IMR-90 (cell line): ENCODE results near the gene FBRSL1. TPM values are rescaled to one million over a fixed set of nuclear protein-coding genes. Genes with fewer than 3 reads are reported as not detected.

Experiments
- ATAC-seq: fragments of 200-7000 bp; cut with Tn5 transposase; 2 replicates; pipeline ENCODE4 v1.9.1; 2020; ENCODE audit warnings: low read depth, mild to moderate bottlenecking, moderate library complexity
- BruUV-seq: library from RNA; stranded (reverse); fragments of 400-500 nt; replicated peaks from 2 replicates; lab custom pipeline; 2021; lab: Mats Ljungman, UMichigan
- CTCF ChIA-PET: fragments of 300-600 bp; formaldehyde crosslinking; extraction: SDS; loops from one replicate; lab custom pipeline; 2021; ENCODE audit warnings: antibody characterized with exemption; lab: Yijun Ruan, JAX
- POLR2A ChIA-PET: fragments of 300-600 bp; sonication (Branson Sonifier 250); formaldehyde crosslinking; loops from one replicate; lab custom pipeline; 2022; ENCODE audit warnings: antibody characterized with exemption; ENCODE audit not compliant: unreplicated experiment; lab: Charles Lee
- DNase-seq: peaks from one replicate; pipeline ENCODE4 v3.0.0; 2013
- H2AFZ ChIP-seq: replicated peaks from 2 replicates; pipeline ENCODE3; 2013; ENCODE audit warnings: low read length, mild to moderate bottlenecking; ENCODE audit not compliant: poor library complexity
- H2AK5ac ChIP-seq: 2 replicates; pipeline ENCODE4 v1.6.1; 2013; ENCODE audit warnings: low read depth, low read length, inconsistent platforms
- H2AK9ac ChIP-seq: replicated peaks from 2 replicates; pipeline ENCODE3; 2013; ENCODE audit warnings: mild to moderate bottlenecking, low read depth, low read length, moderate library complexity; ENCODE audit not compliant: poor library complexity
- H2BK120ac ChIP-seq: 2 replicates; pipeline ENCODE4 v1.6.1; 2013; ENCODE audit warnings: low read depth, low read length, inconsistent platforms
- H2BK15ac ChIP-seq: 3 replicates; pipeline ENCODE4 v1.6.1; 2013; ENCODE audit warnings: low read depth, low read length, inconsistent platforms
- H2BK20ac ChIP-seq: 2 replicates; pipeline ENCODE4 v1.6.1; 2013; ENCODE audit warnings: low read depth, mild to moderate bottlenecking, inconsistent platforms, low read length, moderate library complexity
- H2BK5ac ChIP-seq: 2 replicates; pipeline ENCODE4 v1.6.1; 2013; ENCODE audit warnings: mild to moderate bottlenecking, low read depth, low read length, inconsistent platforms; ENCODE audit not compliant: poor library complexity, severe bottlenecking
- H3K14ac ChIP-seq: replicated peaks from 2 replicates; pipeline ENCODE4 v1.6.1; 2013; ENCODE audit warnings: low read depth, low read length, inconsistent platforms
- H3K18ac ChIP-seq: 2 replicates; pipeline ENCODE4 v1.6.1; 2013; ENCODE audit warnings: low read depth, low read length, control low read depth
- H3K23ac ChIP-seq: 2 replicates; pipeline ENCODE4 v1.6.1; 2013; ENCODE audit warnings: low read depth, low read length, inconsistent platforms
- H3K27ac ChIP-seq: 2 replicates; pipeline ENCODE4 v1.5.1; 2013; ENCODE audit warnings: mild to moderate bottlenecking, control low read depth, low read length; ENCODE audit not compliant: insufficient read depth
- H3K27me3 ChIP-seq: 2 replicates; pipeline ENCODE4 v1.6.1; 2013; ENCODE audit warnings: low read length; ENCODE audit not compliant: control insufficient read depth, insufficient read depth
- H3K36me3 ChIP-seq: 2 replicates; pipeline ENCODE4 v1.6.1; 2013; ENCODE audit warnings: low read length, mixed read lengths; ENCODE audit not compliant: control insufficient read depth, insufficient read depth
- H3K4ac ChIP-seq: 2 replicates; pipeline ENCODE4 v1.6.1; 2013; ENCODE audit warnings: low read depth, low read length, inconsistent platforms
- H3K4me1 ChIP-seq: 2 replicates; pipeline ENCODE4 v1.6.1; 2013; ENCODE audit warnings: low read length, mixed read lengths; ENCODE audit not compliant: control insufficient read depth, insufficient read depth
- H3K4me2 ChIP-seq: 2 replicates; pipeline ENCODE4 v1.6.1; 2013; ENCODE audit warnings: low read depth, mild to moderate bottlenecking, control low read depth, low read length, moderate library complexity
- H3K4me3 ChIP-seq: 2 replicates; pipeline ENCODE4 v1.5.1; 2013; ENCODE audit warnings: low read depth, mild to moderate bottlenecking, control low read depth, low read length, moderate library complexity; ENCODE audit not compliant: insufficient read depth
- H3K56ac ChIP-seq: 2 replicates; pipeline ENCODE4 v1.6.1; 2013; ENCODE audit warnings: low read length, inconsistent platforms; ENCODE audit not compliant: insufficient read depth; ENCODE audit errors: extremely low read depth
- H3K79me1 ChIP-seq, 2 experiments: 2 replicates each; pipeline ENCODE4 v1.6.1; 2013; ENCODE audit warnings: low read length in 2 of 2, inconsistent platforms in 1 of 2, low read depth in 1 of 2
- H3K9ac ChIP-seq: 2 replicates; pipeline ENCODE4 v1.6.1; 2013; ENCODE audit warnings: low read depth, low read length, control low read depth
- H3K9me1 ChIP-seq: 2 replicates; pipeline ENCODE4 v1.6.1; 2013; ENCODE audit warnings: low read length, inconsistent platforms; ENCODE audit not compliant: insufficient read depth
- H3K9me3 ChIP-seq: 2 replicates; pipeline ENCODE4 v1.6.1; 2013; ENCODE audit warnings: low read length; ENCODE audit not compliant: control insufficient read depth, insufficient read depth
- H4K20me1 ChIP-seq: 2 replicates; pipeline ENCODE4 v1.6.1; 2013; ENCODE audit warnings: low read length, inconsistent platforms; ENCODE audit not compliant: insufficient read depth
- H4K5ac ChIP-seq: 2 replicates; pipeline ENCODE4 v1.6.1; 2013; ENCODE audit warnings: mild to moderate bottlenecking, low read depth, low read length, control low read depth
- H4K8ac ChIP-seq, 2 experiments: 2 replicates each; pipeline ENCODE4 v1.6.1; 2013; ENCODE audit warnings: low read depth in 2 of 2, low read length in 2 of 2, control low read depth in 1 of 2, inconsistent platforms in 1 of 2
- H4K91ac ChIP-seq: 2 replicates; pipeline ENCODE4 v1.6.1; 2013; ENCODE audit warnings: low read depth, low read length, inconsistent platforms; ENCODE audit not compliant: insufficient read depth
- BHLHE40 ChIP-seq: fragments of 150-350 bp; IDR thresholded peaks from 2 replicates; pipeline ENCODE4 v1.6.1; 2016; ENCODE audit warnings: mild to moderate bottlenecking, low read depth, low read length
- CEBPB ChIP-seq: IDR thresholded peaks from 2 replicates; pipeline ENCODE4 v1.6.1; 2012; ENCODE audit warnings: low read depth, low read length, improper control_type of control experiment
- CHD1 ChIP-seq: IDR thresholded peaks from 2 replicates; pipeline ENCODE4 v1.6.1; 2012; ENCODE audit warnings: low read depth, low read length, improper control_type of control experiment
- CTCF ChIP-seq: conservative IDR thresholded peaks from 2 replicates; pipeline ENCODE4 v1.5.1; 2012; ENCODE audit warnings: mild to moderate bottlenecking, low read depth, low read length, improper control_type of control experiment
- ELK1 ChIP-seq: fragments of 150-350 bp; IDR thresholded peaks from 2 replicates; pipeline ENCODE4 v1.6.1; 2016; ENCODE audit warnings: low read depth, mild to moderate bottlenecking, low read length, moderate library complexity, borderline replicate concordance
- MAFK ChIP-seq: IDR thresholded peaks from 2 replicates; pipeline ENCODE4 v1.6.1; 2012; ENCODE audit warnings: low read depth, low read length, improper control_type of control experiment
- MXI1 ChIP-seq: IDR thresholded peaks from 2 replicates; pipeline ENCODE4 v1.6.1; 2012; ENCODE audit warnings: low read depth, mild to moderate bottlenecking, low read length, moderate library complexity, borderline replicate concordance
- NFE2L2 ChIP-seq: fragments of 150-350 bp; IDR thresholded peaks from 2 replicates; pipeline ENCODE4 v1.6.1; 2016; ENCODE audit warnings: low read depth, mild to moderate bottlenecking, low read length
- POLR2A ChIP-seq: IDR thresholded peaks from 2 replicates; pipeline ENCODE4 v1.6.1; 2012; ENCODE audit warnings: mild to moderate bottlenecking, low read depth, low read length
- RAD21 ChIP-seq: IDR thresholded peaks from 2 replicates; pipeline ENCODE4 v1.6.1; 2012; ENCODE audit warnings: low read length, improper control_type of control experiment
- RCOR1 ChIP-seq: IDR thresholded peaks from 2 replicates; pipeline ENCODE4 v1.6.1; 2012; ENCODE audit warnings: mild to moderate bottlenecking, low read length, improper control_type of control experiment; ENCODE audit not compliant: insufficient replicate concordance
- RFX5 ChIP-seq: IDR thresholded peaks from 2 replicates; pipeline ENCODE4 v1.8.0; 2012; ENCODE audit warnings: low read depth, mild to moderate bottlenecking, low read length, moderate library complexity
- SMC3 ChIP-seq: fragments of 150-350 bp; IDR thresholded peaks from 2 replicates; pipeline ENCODE4 v1.6.1; 2016; ENCODE audit warnings: low read depth, mild to moderate bottlenecking, antibody characterized with exemption, low read length, moderate library complexity
- USF2 ChIP-seq: fragments of 150-350 bp; IDR thresholded peaks from 2 replicates; pipeline ENCODE4 v1.6.1; 2017; ENCODE audit warnings: mild to moderate bottlenecking, antibody characterized with exemption, low read length, low read depth
- WGBS, 2 experiments: methylation state at CpG; one replicate each; pipeline versions ENCODE4 v1.1.5 to v1.1.7; 2013; ENCODE audit warnings: missing lambda C conversion rate in 2 of 2; ENCODE audit not compliant: insufficient read length in 1 of 2; ENCODE audit errors: extremely low coverage in 2 of 2; 5-methylcytosine and 5-hydroxymethylcytosine counted together
- dilution Hi-C: fragments of 300-500 bp; cut with HindIII; formaldehyde crosslinking; loops from one replicate; pipeline ENCODE4 v1.14.3; 2018; ENCODE audit warnings: low sequenced_read_pairs; ENCODE audit not compliant: unreplicated experiment
- in situ Hi-C: fragments of 300-500 bp; cut with MboI; formaldehyde crosslinking; loops from 3 replicates; pipeline ENCODE4 v1.14.3; 2019; ENCODE audit warnings: low sequenced_read_pairs, inconsistent platforms, mixed read lengths
- intact Hi-C: fragments of 100-400 bp; cut with micrococcal nuclease; formaldehyde crosslinking; loops from 2 replicates; pipeline ENCODE4 v1.10.0; 2022
- polyA plus RNA-seq, 3 experiments: library from polyadenylated mRNA; depleted of rRNA; stranded (reverse); fragments of >200 nt; gene quantifications; 2 replicates each; pipeline ENCODE4 v1.2.3, GENCODE V29; 2012; ENCODE audit warnings: low replicate concordance in 1 of 3
- total RNA-seq: library from RNA; depleted of rRNA; stranded (reverse); fragments of >200 nt; gene quantifications from 2 replicates; pipeline ENCODE4 v1.2.3, GENCODE V29; 2012

Gene FBRSL1
- total and polyA plus RNA-seq, 2 of the 4 experiments (the other 2 are of a cell fraction): 0.36 to 10.8 TPM

- 87% methylated on average over 19 of the region's 35 CpGs; no CpG with 5 or more reads in 1 of the 2 experiments for WGBS, 2 experiments
Measured at GRCh38 chr12:132558042-132558856, 68.3 kb downstream of the FBRSL1 start.

More at GRCh38 chr12:132558042-132558856, 68.3 kb downstream of the FBRSL1 start:
- Histone ChIP-seq H3K79me1 (peaks cover 0 to 8% of the 10 kb centered on the region in 2 experiments; a peak in 2 of 4 replicates), H2BK5ac (no peak overlapping the region), H3K27me3 (no peaks in the 10 kb centered on the region), H2BK20ac (no peak overlapping the region), H2BK120ac (no peak overlapping the region), H3K4me1 (no peaks in the 10 kb centered on the region; the same call in 1 of the 2 replicates), H3K14ac (no peak overlapping the region), H3K27ac (no peak overlapping the region), H4K20me1 (peaks cover 18% of the 10 kb centered on the region), H3K56ac (no peak overlapping the region), H3K4me3 (no peak overlapping the region), H2AFZ (no peak overlapping the region), H3K36me3 (no peaks in the 10 kb centered on the region), H4K5ac (no peak overlapping the region), H3K23ac (no peak overlapping the region), H2AK5ac (no peak overlapping the region), H3K4me2 (no peak overlapping the region), H2AK9ac (no peak overlapping the region), H3K9ac (no peak overlapping the region), H3K18ac (no peak overlapping the region), H3K9me3 (no peaks in the 10 kb centered on the region), H4K8ac (no peak overlapping the region), H4K91ac (no peak overlapping the region), H3K9me1 (no peaks in the 10 kb centered on the region), H2BK15ac (no peak overlapping the region), H3K4ac (no peak overlapping the region)
- BruUV-seq: no TSS peak
- in situ Hi-C loops (no loop called here), intact Hi-C loops (no loop called here), dilution Hi-C loops (no loop called here)
- ChIA-PET CTCF (no interaction called here), POLR2A (no interaction called here)
- TF ChIP-seq SMC3 (no peak), CEBPB (no peak), MAFK (no peak), CHD1 (no peak), USF2 (no peak), RCOR1 (no peak), MXI1 (no peak), RFX5 (no peak), NFE2L2 (no peak), POLR2A (no peak), ELK1 (no peak), CTCF (no peak), RAD21 (no peak), BHLHE40 (no peak)
- no peak for ATAC-seq
- DNase-seq: no peak
